GM18499 (cell line): ENCODE results near the gene PODXL2.
"Not testable (repeated sequence)": the region's sequence is repeated elsewhere in the genome, so short reads cannot be mapped to it uniquely, and the experiment has no call there.

Experiments
- ATAC-seq: cut with Tn5 transposase; IDR thresholded peaks from one replicate; pipeline ENCODE4 v1.9.1; 2021; ENCODE audit warnings: moderate number of reproducible peaks; ENCODE audit not compliant: insufficient read depth, unreplicated experiment

Gene PODXL2

GRCh38 chr3:127672429-127673190 lies 43.6 kb downstream of the PODXL2 start, which contains the start of gene ABTB1:
ABTB1 (plus strand) TSS chr3:127672952; CDS start chr3:127673026, 74 bp downstream.
- ATAC-seq: no peak

- no peak for ATAC-seq
Measured at GRCh38 chr3:127673191-127674100, 44.5 kb downstream of the PODXL2 start.

GRCh38 chr3:127674101-127674721 lies 45.2 kb downstream of the PODXL2 start:
- ATAC-seq: no peak

- no peak for ATAC-seq
Measured at GRCh38 chr3:127674790-127675189, 45.8 kb downstream of the PODXL2 start.

GRCh38 chr3:127675651-127676391 lies 46.8 kb downstream of the PODXL2 start:
- no peak for ATAC-seq

- ATAC-seq: no peak
Measured at GRCh38 chr3:127676456-127676855, 47.5 kb downstream of the PODXL2 start.

- no peak for ATAC-seq
Measured at GRCh38 chr3:127676921-127677351, 48.0 kb downstream of the PODXL2 start.

- no peak for ATAC-seq
Measured at GRCh38 chr3:127677541-127678314, 48.7 kb downstream of the PODXL2 start.

- ATAC-seq: no peak
Measured at GRCh38 chr3:127678315-127678599, 49.3 kb downstream of the PODXL2 start.

- ATAC-seq: no peak
Measured at GRCh38 chr3:127678611-127679533, 49.9 kb downstream of the PODXL2 start.

GRCh38 chr3:127679534-127680145 lies 50.7 kb downstream of the PODXL2 start:
- no peak for ATAC-seq

- no peak for ATAC-seq
Measured at GRCh38 chr3:127680146-127680661, 51.2 kb downstream of the PODXL2 start.

GRCh38 chr3:127680798-127681221 lies 51.8 kb downstream of the PODXL2 start:
- no peak for ATAC-seq

- not testable (repeated sequence) for ATAC-seq
Measured at GRCh38 chr3:127682175-127682554, 53.2 kb downstream of the PODXL2 start.

GRCh38 chr3:127682561-127682960 lies 53.6 kb downstream of the PODXL2 start:
- no peak for ATAC-seq

- no peak for ATAC-seq
Measured at GRCh38 chr3:127684871-127685707, 56.1 kb downstream of the PODXL2 start.
